Caco-2 (cell line): ENCODE data around the gene B9D2. TPM values are rescaled to one million over a fixed set of nuclear protein-coding genes. Genes with fewer than 3 reads are reported as not detected.

Source experiments
- BruUV-seq: library from RNA; stranded (reverse); fragments of 400-500 nt; replicated peaks from 2 replicates; lab custom pipeline; 2021; lab: Mats Ljungman, UMichigan
- CTCF ChIA-PET: fragments of 300-600 bp; sonication (Branson Sonifier 250); formaldehyde crosslinking; loops from one replicate; lab custom pipeline; 2022; ENCODE audit warnings: antibody characterized with exemption; lab: Charles Lee
- POLR2A ChIA-PET: fragments of 300-600 bp; sonication (Branson Sonifier 250); formaldehyde crosslinking; loops from one replicate; lab custom pipeline; 2022; ENCODE audit warnings: antibody characterized with exemption; lab: Charles Lee
- DNase-seq, 2 experiments: peaks; one replicate each; pipeline versions ENCODE4 v3.0.0 to v3.0.0-alpha.2; 2020 to 2022
- H3K27me3 ChIP-seq: replicated peaks from 2 replicates; pipeline ENCODE4 v1.6.0; 2011; ENCODE audit warnings: low read length; ENCODE audit not compliant: control insufficient read depth, insufficient read depth
- H3K36me3 ChIP-seq: 2 replicates; pipeline ENCODE4 v1.5.1; 2011; ENCODE audit warnings: low read length; ENCODE audit not compliant: control insufficient read depth, insufficient read depth
- H3K4me1 ChIP-seq: fragments of 250-450 bp; sonication (Bioruptor Pico); 2 replicates; pipeline ENCODE4 v1.5.1; 2020; ENCODE audit warnings: mild to moderate bottlenecking
- H3K4me3 ChIP-seq: 2 replicates; pipeline ENCODE4 v1.5.1; 2011; ENCODE audit warnings: low read depth, mild to moderate bottlenecking, control low read depth, low read length
- H3K9me3 ChIP-seq: fragments of 250-450 bp; sonication (Bioruptor Pico); 2 replicates; pipeline ENCODE4 v1.5.1; 2020; ENCODE audit warnings: mild to moderate bottlenecking, moderate library complexity
- H3K27ac Mint-ChIP-seq: one replicate; pipeline ENCODE4 v1.8.0; 2022; ENCODE audit warnings: mixed read lengths; ENCODE audit not compliant: unreplicated experiment
- H3K27me3 Mint-ChIP-seq: one replicate; pipeline ENCODE4 v1.8.0; 2022; ENCODE audit warnings: mixed read lengths; ENCODE audit not compliant: insufficient read depth, unreplicated experiment
- H3K36me3 Mint-ChIP-seq: one replicate; pipeline ENCODE4 v1.8.0; 2022; ENCODE audit warnings: mild to moderate bottlenecking, mixed read lengths; ENCODE audit not compliant: insufficient read depth, unreplicated experiment
- H3K4me1 Mint-ChIP-seq: one replicate; pipeline ENCODE4 v1.8.0; 2022; ENCODE audit warnings: low read depth, mixed read lengths; ENCODE audit not compliant: unreplicated experiment
- H3K4me3 Mint-ChIP-seq: one replicate; pipeline ENCODE4 v1.8.0; 2022; ENCODE audit warnings: mild to moderate bottlenecking, moderate library complexity, mixed read lengths; ENCODE audit not compliant: unreplicated experiment
- H3K9me3 Mint-ChIP-seq: one replicate; pipeline ENCODE4 v1.8.0; 2022; ENCODE audit warnings: mixed read lengths; ENCODE audit not compliant: unreplicated experiment
- intact Hi-C: fragments of 100-400 bp; cut with micrococcal nuclease; formaldehyde crosslinking; loops from one replicate; pipeline ENCODE4 v1.10.0; 2022; ENCODE audit not compliant: unreplicated experiment
- total RNA-seq: library from RNA; stranded (reverse); gene quantifications from 2 replicates; pipeline ENCODE4 v1.2.3, GENCODE V29; 2022
- TF ChIP-seq, protein P1 (sequence below), 2 experiments: fragments of 200-600 bp in 1 of 2; IDR thresholded peaks; 1 replicate in 1 of 2; 2 replicates in 1 of 2; pipeline versions ENCODE4 v1.5.1 to v1.8.0; 2011 to 2022; ENCODE audit warnings: antibody characterized with exemption in 1 of 2, control low read depth in 1 of 2, inconsistent platforms in 1 of 2, low read depth in 1 of 2, low read length in 1 of 2, mild to moderate bottlenecking in 1 of 2, moderate library complexity in 1 of 2; ENCODE audit not compliant: insufficient read depth in 1 of 2, severe bottlenecking in 1 of 2, unreplicated experiment in 1 of 2

The B9D2 gene
- total RNA-seq, 1 experiment from 2014 or later: 3.6 TPM

DNA sequence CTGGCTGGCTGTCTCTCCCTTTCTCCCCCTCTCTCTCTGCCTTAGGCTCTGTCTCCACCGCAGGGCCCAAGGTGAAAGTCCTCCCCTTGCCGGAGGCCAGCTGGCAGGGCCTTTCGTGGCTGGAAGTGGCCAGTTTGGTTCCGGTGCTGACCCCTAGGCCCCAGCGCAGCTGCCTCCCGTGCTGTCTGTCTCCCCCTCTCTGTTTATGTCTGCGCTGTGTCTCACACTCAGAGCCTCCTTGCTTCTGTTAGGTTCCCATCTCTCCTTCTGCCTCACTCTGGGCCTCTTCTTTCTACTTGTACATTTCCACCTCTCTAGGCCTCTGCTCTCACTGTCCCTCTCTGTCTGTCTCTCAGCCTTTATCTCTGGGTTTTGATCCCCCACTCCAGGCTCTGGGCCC is 40.9 kb downstream of the B9D2 start:
- Mint-ChIP-seq H3K36me3 (peaks cover 62% of the 10 kb centered on the region), H3K27me3 (no peaks in the 10 kb centered on the region), H3K9me3 (no peaks in the 10 kb centered on the region), H3K27ac (peak overlapping the region; percentile 43), H3K4me3 (peak overlapping the region; percentile 2), H3K4me1 (peaks cover 34% of the 10 kb centered on the region)
- Histone ChIP-seq H3K4me1 (peaks cover 43% of the 10 kb centered on the region), H3K27me3 (no peaks in the 10 kb centered on the region), H3K36me3 (peaks cover 4% of the 10 kb centered on the region), H3K4me3 (no peak overlapping the region), H3K9me3 (no peaks in the 10 kb centered on the region)
- ChIA-PET CTCF (interaction anchor here (0.6 kb wide), 1 partner anchor 39 kb away, joined by 5 read pairs; no protein-coding TSS in a partner anchor), POLR2A (no interaction called here)
- BruUV-seq: no TSS peak
- no peak for DNase-seq
- intact Hi-C loops: no loop called here
- TF ChIP-seq, protein P1, sequence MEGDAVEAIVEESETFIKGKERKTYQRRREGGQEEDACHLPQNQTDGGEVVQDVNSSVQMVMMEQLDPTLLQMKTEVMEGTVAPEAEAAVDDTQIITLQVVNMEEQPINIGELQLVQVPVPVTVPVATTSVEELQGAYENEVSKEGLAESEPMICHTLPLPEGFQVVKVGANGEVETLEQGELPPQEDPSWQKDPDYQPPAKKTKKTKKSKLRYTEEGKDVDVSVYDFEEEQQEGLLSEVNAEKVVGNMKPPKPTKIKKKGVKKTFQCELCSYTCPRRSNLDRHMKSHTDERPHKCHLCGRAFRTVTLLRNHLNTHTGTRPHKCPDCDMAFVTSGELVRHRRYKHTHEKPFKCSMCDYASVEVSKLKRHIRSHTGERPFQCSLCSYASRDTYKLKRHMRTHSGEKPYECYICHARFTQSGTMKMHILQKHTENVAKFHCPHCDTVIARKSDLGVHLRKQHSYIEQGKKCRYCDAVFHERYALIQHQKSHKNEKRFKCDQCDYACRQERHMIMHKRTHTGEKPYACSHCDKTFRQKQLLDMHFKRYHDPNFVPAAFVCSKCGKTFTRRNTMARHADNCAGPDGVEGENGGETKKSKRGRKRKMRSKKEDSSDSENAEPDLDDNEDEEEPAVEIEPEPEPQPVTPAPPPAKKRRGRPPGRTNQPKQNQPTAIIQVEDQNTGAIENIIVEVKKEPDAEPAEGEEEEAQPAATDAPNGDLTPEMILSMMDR (IDR thresholded peaks at IDR 0.05; ENCODE audit: insufficient read depth in 1 of 2, low read depth in 1 of 2, low read length in 1 of 2, severe bottlenecking in 1 of 2, unreplicated experiment in 1 of 2): no peak

DNA sequence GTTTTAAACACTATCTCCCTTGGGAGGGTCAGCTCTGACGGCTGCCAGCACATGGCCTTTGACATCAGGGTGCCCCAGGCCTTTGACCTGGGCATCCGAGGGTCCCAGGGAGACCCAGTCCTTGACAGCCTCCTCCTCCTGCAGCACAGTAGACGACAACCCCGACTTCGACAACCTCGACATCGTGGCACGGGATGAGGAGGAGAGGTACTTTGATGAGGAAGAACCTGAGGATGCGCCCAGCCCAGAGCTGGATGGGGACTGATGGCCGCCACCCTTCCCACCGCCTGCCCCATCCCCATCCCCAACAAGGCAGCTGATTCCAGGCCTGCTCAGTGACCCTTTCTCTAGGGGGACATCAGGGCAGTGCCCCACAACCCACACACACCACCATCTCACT is 41.5 kb downstream of the B9D2 start:
- H3K4me3 Mint-ChIP-seq: no peak overlapping the region
- peaks cover 43% of the 10 kb centered on the region for H3K4me1 ChIP-seq

DNA sequence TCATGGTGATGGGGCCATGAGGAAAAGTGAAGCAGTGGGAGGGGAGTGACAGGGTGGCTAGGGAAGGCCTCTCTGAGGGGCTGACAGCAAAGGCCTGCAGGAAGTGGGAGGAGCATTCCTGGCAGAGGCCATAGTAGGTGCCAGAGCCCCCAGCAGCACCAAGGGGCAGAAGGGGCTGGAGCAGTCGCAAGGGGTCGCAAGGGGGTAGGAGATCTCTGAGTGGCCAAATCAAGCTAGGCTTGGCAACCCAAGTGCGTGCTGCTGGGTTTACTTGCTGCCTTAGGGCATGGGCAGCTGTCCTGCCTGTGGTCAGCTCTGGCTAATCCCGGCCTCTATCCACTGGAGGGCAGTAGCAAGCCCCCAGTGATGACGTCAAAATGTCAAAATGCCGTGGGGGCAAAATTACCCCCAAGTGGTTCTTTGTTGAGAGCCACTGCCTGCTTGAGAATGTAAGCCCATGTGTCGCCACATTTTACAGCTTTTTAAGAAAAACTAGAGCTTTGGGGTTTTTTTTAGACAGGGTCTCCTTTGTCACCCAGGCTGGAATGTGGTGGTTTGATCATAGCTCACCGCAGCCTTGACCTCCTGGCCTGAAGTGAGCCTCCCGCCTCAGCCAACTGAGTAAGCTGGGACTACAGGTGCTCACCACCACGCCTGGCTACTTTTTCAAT is 42.2 kb downstream of the B9D2 start:
- Mint-ChIP-seq H3K27me3 (no peaks in the 10 kb centered on the region), H3K4me1 (peaks cover 30% of the 10 kb centered on the region), H3K27ac (no peak overlapping the region), H3K36me3 (peaks cover 70% of the 10 kb centered on the region), H3K4me3 (no peak overlapping the region), H3K9me3 (no peaks in the 10 kb centered on the region)
- DNase-seq: peak in 1 of 2 experiments; percentile 44
- H3K9me3 ChIP-seq: no peaks in the 10 kb centered on the region
- TF ChIP-seq, protein P1 (IDR thresholded peaks at IDR 0.05; ENCODE audit: insufficient read depth in 1 of 2, low read depth in 1 of 2, low read length in 1 of 2, severe bottlenecking in 1 of 2, unreplicated experiment in 1 of 2): peak; percentile 59 to 61
- H3K36me3 ChIP-seq: peaks cover 4% of the 10 kb centered on the region
- H3K4me3 ChIP-seq: no peak overlapping the region
- peaks cover 43% of the 10 kb centered on the region for H3K4me1 ChIP-seq
- CTCF ChIA-PET: interaction anchor here (1.0 to 1.7 kb wide), 2 partner anchors 11 to 31 kb away, joined by 3 to 5 read pairs; no protein-coding TSS in a partner anchor
- intact Hi-C loops: no loop called here
- no TSS peak for BruUV-seq
- POLR2A ChIA-PET: no interaction called here
- H3K27me3 ChIP-seq: no peaks in the 10 kb centered on the region

More for the DNA sequence above, 41.5 kb downstream of the B9D2 start:
- BruUV-seq: no TSS peak
- H3K36me3 ChIP-seq: peaks cover 4% of the 10 kb centered on the region
- ChIA-PET CTCF (interaction anchor here (1.7 kb wide), 1 partner anchor 30 kb away, joined by 5 read pairs; no protein-coding TSS in a partner anchor), POLR2A (no interaction called here)
- H3K27me3 Mint-ChIP-seq: no peaks in the 10 kb centered on the region
- H3K9me3 ChIP-seq: no peaks in the 10 kb centered on the region
- no peaks in the 10 kb centered on the region for H3K27me3 ChIP-seq
- TF ChIP-seq, protein P1 (IDR thresholded peaks at IDR 0.05; ENCODE audit: insufficient read depth in 1 of 2, low read depth in 1 of 2, low read length in 1 of 2, severe bottlenecking in 1 of 2, unreplicated experiment in 1 of 2): no peak
- DNase-seq: no peak
- no peaks in the 10 kb centered on the region for H3K9me3 Mint-ChIP-seq
- H3K4me1 Mint-ChIP-seq: peaks cover 34% of the 10 kb centered on the region
- H3K4me3 ChIP-seq: no peak overlapping the region
- H3K36me3 Mint-ChIP-seq: peaks cover 68% of the 10 kb centered on the region
- peak overlapping the region; percentile 43 for H3K27ac Mint-ChIP-seq
- intact Hi-C loops: no loop called here
